NCI-H1105 (cell line): ENCODE results near the gene CPD.
A peak's percentile ranks its signal among the peaks of the same experiment; 100 is the strongest.

ENCODE experiments used
- DNase-seq: peaks from one replicate; lab custom pipeline; 2025; lab: John Stamatoyannopoulos, UW

CPD gene

DNA sequence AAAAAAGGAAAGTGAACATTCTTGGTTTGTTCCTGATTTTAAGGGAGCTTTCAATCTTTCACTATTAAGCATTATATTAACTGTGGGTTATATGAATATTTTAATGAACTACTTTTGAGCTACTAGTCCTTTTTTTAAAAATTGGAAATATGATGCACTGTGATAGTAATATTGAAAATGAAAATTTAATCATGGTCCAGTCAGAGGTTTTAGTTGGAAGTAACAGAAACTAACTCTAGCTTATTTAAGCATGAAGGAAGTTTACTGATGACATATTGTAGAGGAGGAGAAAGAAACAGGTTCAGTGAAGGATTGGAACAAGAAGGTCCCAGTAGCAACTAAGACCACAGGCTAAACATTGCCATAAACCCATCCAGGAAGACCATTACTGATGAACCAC lies 24.0 kb upstream of the CPD start:
- no peak for DNase-seq

DNA sequence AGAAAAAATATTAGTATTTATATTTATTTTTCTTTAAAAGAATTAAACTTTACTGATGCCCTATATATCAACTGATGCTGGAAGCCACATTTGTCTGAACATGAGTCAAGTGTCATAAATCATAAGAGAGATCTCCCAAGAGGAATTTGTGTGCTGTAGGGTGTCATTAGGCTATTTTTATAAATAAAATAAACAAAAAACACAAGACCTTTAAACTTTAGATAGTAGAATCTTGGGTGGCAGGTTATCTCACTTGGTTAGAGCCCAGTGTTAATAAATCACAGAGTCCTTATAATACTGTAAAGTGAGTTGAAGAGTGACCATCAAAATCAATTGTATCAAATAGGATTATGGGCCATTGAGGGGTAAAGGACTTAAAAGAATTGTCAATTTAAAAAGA lies 21.3 kb upstream of the CPD start:
- no peak for DNase-seq

GRCh38 chr17:30358055-30358760 lies 20.5 kb upstream of the CPD start:
- DNase-seq, result no peak

- no peak for DNase-seq
Measured at GRCh38 chr17:30360086-30360808, 18.5 kb upstream of the CPD start.

DNA sequence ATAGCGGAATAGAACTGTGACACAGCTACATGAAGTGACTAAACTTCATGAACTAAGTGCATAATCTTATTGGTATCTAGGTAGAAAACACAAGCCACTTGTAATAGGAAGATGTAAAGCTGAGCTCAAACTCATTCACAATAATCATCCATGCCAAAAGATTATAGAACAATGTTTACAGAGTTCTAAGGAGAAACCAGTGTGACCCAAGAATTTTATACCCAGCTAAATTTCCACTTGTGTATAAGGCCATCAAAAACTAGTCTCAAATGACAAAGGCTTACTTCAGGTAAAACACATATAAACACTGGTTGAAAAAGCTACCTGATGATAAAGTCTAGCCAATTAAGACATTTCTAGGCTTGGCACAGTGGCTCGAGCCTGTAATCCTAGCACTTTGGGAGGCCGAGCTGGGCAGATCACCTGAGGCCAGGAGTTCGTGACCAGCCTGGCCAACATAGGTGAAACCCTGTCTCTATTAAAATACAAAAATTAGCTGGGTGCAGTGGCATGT lies 16.9 kb upstream of the CPD start:
- no peak for DNase-seq

- no peak for DNase-seq
Measured at GRCh38 chr17:30363715-30364202, 15.0 kb upstream of the CPD start.

DNA sequence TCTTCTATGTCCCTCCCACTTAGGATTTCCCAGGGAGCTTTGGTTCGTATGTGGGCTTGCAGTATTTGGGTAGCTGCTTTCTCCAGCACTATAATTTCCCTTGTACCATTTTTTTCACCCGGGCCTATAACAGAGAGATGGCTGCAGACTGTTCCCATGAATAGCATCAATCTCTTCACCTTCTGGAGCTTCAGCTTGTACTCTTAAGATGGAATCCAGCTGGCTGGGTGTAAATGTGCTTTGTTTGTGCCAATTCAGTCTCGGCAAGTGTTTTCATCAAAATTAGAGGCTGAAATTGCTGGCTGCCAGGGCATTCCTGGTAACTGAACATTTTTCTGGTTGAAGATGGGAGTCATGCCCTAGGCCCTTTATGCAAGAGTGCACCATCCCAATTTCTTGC lies 12.2 kb upstream of the CPD start:
- no peak for DNase-seq

GRCh38 chr17:30368912-30369720 lies 9.6 kb upstream of the CPD start:
- no peak for DNase-seq

GRCh38 chr17:30369995-30370394 lies 8.7 kb upstream of the CPD start:
- DNase-seq, result no peak

DNA sequence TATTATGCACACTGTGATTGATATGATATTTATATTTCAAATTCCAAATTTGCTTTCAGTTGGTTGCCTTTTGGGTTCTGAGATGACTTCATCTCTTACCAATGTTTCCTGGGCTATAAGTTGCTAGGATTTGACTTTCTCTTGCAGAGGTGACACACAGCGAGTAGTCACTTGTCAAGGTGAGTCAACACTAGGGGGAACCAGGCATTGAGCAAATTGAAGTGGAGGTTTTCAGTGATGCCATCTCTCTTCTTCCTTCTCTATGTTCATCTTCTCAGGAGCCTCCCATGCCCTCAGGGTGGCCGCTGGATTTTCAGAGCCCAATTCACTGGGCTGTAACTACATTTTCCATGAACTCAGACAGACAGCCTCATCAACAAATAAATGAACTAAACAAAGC lies 6.0 kb upstream of the CPD start:
- no peak for DNase-seq

DNA sequence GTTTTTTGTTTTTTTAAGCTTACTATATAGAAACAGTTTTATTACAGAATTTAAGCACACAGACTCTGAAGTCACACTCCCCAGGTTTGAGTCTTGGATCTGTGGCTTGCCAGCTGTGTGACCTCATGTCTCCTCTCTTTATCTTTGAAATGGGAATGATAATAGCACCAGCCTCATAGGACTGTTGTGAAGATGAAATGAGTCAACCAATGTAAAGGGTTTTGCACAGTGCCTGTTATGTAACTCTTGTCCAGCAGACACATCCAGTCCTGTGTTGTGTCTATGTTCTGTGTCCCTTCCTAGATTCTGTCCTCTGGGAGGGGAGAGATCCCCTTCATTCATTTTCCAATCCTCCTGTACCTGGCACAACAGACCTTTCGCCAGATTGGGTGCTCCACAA lies 3.1 kb upstream of the CPD start:
- DNase-seq, result no peak

- peak; percentile 53 for DNase-seq
Measured at GRCh38 chr17:30376621-30377452, 1.9 kb upstream of the CPD start.

DNA sequence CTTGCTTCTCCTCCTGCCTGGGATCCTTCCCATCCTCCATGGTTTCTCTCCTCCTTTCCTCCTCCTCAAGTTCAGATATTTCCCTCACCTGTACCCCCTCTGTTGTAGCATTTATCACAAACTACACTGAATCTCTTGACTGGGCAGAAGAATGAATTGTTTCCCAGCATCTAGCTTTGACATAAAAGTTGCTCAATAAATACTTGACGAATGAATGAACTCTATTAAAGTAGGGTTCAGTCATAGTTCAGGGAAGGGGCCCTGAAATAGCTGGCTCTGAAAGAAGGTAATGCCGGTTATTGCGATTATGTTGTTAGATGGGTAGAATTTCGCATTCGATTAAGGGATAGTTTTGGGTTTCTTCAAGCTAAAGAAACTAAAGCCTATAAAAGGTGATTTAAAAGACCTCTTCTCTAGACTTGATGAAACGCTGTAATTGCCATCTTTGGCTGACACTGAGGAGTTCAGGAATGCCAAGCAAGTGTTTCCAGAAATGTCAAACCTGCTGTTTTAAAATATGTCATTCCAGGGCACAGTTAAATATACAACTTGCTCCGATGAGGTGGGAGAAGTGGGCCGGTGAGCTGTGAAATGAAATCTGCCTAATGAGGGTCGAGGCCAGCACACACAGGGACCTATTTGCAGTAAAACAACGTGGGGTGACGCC lies 1.0 kb upstream of the CPD start:
- no peak for DNase-seq

GRCh38 chr17:30378241-30378824 lies 394 bp upstream of the CPD start:
- DNase-seq, result no peak

DNA sequence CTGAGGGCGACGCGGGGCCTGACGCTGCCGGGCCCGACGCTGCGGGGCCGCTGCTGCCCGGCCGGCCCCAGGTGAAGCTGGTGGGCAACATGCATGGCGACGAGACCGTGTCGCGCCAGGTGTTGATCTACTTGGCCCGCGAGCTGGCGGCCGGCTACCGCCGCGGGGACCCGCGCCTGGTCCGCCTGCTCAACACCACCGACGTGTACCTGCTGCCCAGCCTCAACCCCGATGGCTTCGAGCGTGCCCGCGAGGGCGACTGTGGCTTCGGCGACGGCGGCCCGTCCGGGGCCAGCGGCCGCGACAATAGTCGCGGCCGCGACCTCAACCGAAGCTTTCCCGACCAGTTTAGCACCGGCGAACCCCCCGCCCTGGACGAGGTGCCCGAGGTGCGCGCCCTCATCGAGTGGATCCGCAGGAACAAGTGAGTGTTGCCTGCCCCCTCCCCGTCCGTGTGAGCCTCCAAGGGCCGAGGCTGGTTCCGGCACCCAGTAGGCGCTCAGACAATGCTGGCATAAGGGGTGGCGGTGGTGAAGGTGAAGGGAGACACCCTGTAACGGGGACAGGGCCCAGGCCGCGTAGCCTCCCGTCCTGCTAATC lies 676 bp downstream of the CPD start:
- no peak for DNase-seq

- no peak for DNase-seq
Measured at GRCh38 chr17:30379903-30380381, 1.2 kb downstream of the CPD start.

GRCh38 chr17:30380643-30381339 lies 2.1 kb downstream of the CPD start:
- DNase-seq, result no peak

GRCh38 chr17:30381340-30381659 lies 2.6 kb downstream of the CPD start:
- DNase-seq, result no peak

- no peak for DNase-seq
Measured at GRCh38 chr17:30382345-30382744, 3.6 kb downstream of the CPD start.
